H1 (cell line): ENCODE results near the gene CCL8. TPM values are rescaled to one million over a fixed set of nuclear protein-coding genes. Genes with fewer than 3 reads are reported as not detected.

Source experiments
- CTCF ChIA-PET: fragments of 300-600 bp; sonication (Branson Sonifier 250); formaldehyde crosslinking; loops from one replicate; lab custom pipeline; 2021; ENCODE audit not compliant: partially characterized antibody; lab: Charles Lee
- POLR2A ChIA-PET: fragments of 300-600 bp; sonication (Branson Sonifier 250); formaldehyde crosslinking; loops from one replicate; lab custom pipeline; 2021; ENCODE audit warnings: inconsistent platforms; ENCODE audit not compliant: partially characterized antibody; lab: Charles Lee
- DNase-seq, 2 experiments: peaks; one replicate each; pipeline versions ENCODE4 v3.0.0 to v3.0.0-alpha.2; 2010 to 2022; ENCODE audit warnings: low spot score in 2 of 2, low read depth in 1 of 2, mixed read lengths in 1 of 2
- FAIRE-seq: peaks from 2 replicates; lab custom pipeline; 2011; peaks lifted over from hg19 to GRCh38; lab: Jason Lieb, UNC
- H2AFZ ChIP-seq: 2 replicates; pipeline ENCODE4 v1.8.1; 2012; ENCODE audit warnings: low read length, inconsistent platforms
- H2AK5ac ChIP-seq: 2 replicates; pipeline ENCODE4 v1.6.1; 2013; ENCODE audit warnings: low read depth, low read length
- H2BK120ac ChIP-seq: replicated peaks from 2 replicates; pipeline ENCODE3; 2013; ENCODE audit warnings: low read depth, low read length, inconsistent platforms
- H2BK12ac ChIP-seq: 2 replicates; pipeline ENCODE4 v1.6.1; 2013; ENCODE audit warnings: low read depth, low read length
- H2BK15ac ChIP-seq: 2 replicates; pipeline ENCODE4 v1.6.1; 2013; ENCODE audit warnings: low read length
- H2BK20ac ChIP-seq: 2 replicates; pipeline ENCODE4 v1.6.1; 2013; ENCODE audit warnings: low read length
- H2BK5ac ChIP-seq: 2 replicates; pipeline ENCODE4 v1.6.1; 2013; ENCODE audit warnings: low read depth, low read length
- H3K14ac ChIP-seq: 2 replicates; pipeline ENCODE4 v1.6.1; 2013; ENCODE audit warnings: inconsistent platforms; ENCODE audit not compliant: insufficient read length
- H3K18ac ChIP-seq: 2 replicates; pipeline ENCODE4 v1.6.1; 2013; ENCODE audit warnings: low read length; ENCODE audit errors: extremely low read depth
- H3K23ac ChIP-seq: 2 replicates; pipeline ENCODE4 v1.6.1; 2013; ENCODE audit warnings: inconsistent platforms; ENCODE audit not compliant: insufficient read length
- H3K23me2 ChIP-seq: 2 replicates; pipeline ENCODE4 v1.6.1; 2013; ENCODE audit warnings: low read depth, low read length
- H3K27ac ChIP-seq: 2 replicates; pipeline ENCODE4 v1.6.1; 2011; ENCODE audit warnings: low read depth, low read length, inconsistent platforms
- H3K27me3 ChIP-seq, 4 experiments: replicated peaks in 1 of 4; 1 replicate in 1 of 4; 2 replicates in 3 of 4; pipeline versions ENCODE4 v1.6.1 to v1.8.1; 2011 to 2013; ENCODE audit warnings: low read length in 3 of 4, mild to moderate bottlenecking in 3 of 4, inconsistent platforms in 2 of 4, mixed read lengths in 2 of 4, moderate library complexity in 1 of 4; ENCODE audit not compliant: control insufficient read depth in 3 of 4, insufficient read depth in 3 of 4; ENCODE audit errors: extremely low read depth in 1 of 4
- H3K36me3 ChIP-seq, 4 experiments: 2 replicates each; pipeline versions ENCODE4 v1.6.1 to v1.8.1; 2011 to 2013; ENCODE audit warnings: mild to moderate bottlenecking in 4 of 4, low read length in 3 of 4, moderate library complexity in 2 of 4, control low read depth in 1 of 4, inconsistent platforms in 1 of 4; ENCODE audit not compliant: insufficient read depth in 4 of 4, control insufficient read depth in 2 of 4
- H3K4ac ChIP-seq: replicated peaks from 2 replicates; pipeline ENCODE3; 2013; ENCODE audit warnings: low read length, low read depth, mixed read lengths, inconsistent platforms; ENCODE audit not compliant: insufficient read length
- H3K4me1 ChIP-seq, 4 experiments: replicated peaks in 1 of 4; 1 replicate in 1 of 4; 2 replicates in 3 of 4; pipeline versions ENCODE4 v1.6.1 to v1.8.1; 2011 to 2013; ENCODE audit warnings: low read length in 3 of 4, inconsistent platforms in 2 of 4, mixed read lengths in 1 of 4; ENCODE audit not compliant: insufficient read depth in 4 of 4, control insufficient read depth in 3 of 4
- H3K4me2 ChIP-seq, 2 experiments: 2 replicates each; pipeline versions ENCODE4 v1.6.1 to v1.8.1; 2011 to 2013; ENCODE audit warnings: low read depth in 2 of 2, low read length in 2 of 2, control low read depth in 1 of 2, inconsistent platforms in 1 of 2, mild to moderate bottlenecking in 1 of 2; ENCODE audit not compliant: insufficient read depth in 1 of 2
- H3K4me3 ChIP-seq, 4 experiments: fragments of 200-600, 300-600 bp in 1 of 4; sonication (generic), shearing (Covaris generic), sonication (Bioruptor Twin) in 1 of 4; 2 replicates each; pipeline versions ENCODE4 v1.5.1 to v1.8.1; 2011 to 2016; ENCODE audit warnings: low read length in 4 of 4, low read depth in 3 of 4, control low read depth in 2 of 4, inconsistent platforms in 2 of 4, mild to moderate bottlenecking in 2 of 4, mixed read lengths in 1 of 4, moderate library complexity in 1 of 4; ENCODE audit not compliant: insufficient read depth in 2 of 4; ENCODE audit errors: extremely low read depth in 1 of 4
- H3K56ac ChIP-seq: replicated peaks from 2 replicates; pipeline ENCODE3; 2013; ENCODE audit warnings: low read depth, mild to moderate bottlenecking, mixed read lengths, low read length, inconsistent platforms; ENCODE audit not compliant: insufficient read length
- H3K79me1 ChIP-seq: 2 replicates; pipeline ENCODE4 v1.6.1; 2013; ENCODE audit warnings: low read depth, low read length, control low read depth
- H3K79me2 ChIP-seq, 2 experiments: 2 replicates each; pipeline versions ENCODE4 v1.6.1 to v1.8.1; 2012 to 2013; ENCODE audit warnings: low read length in 2 of 2, mild to moderate bottlenecking in 2 of 2, inconsistent platforms in 1 of 2; ENCODE audit not compliant: insufficient read depth in 2 of 2, control insufficient read depth in 1 of 2
- H3K9ac ChIP-seq, 4 experiments: replicated peaks in 1 of 4; 1 replicate in 1 of 4; 2 replicates in 3 of 4; pipeline versions ENCODE4 v1.6.1 to v1.8.1; 2011 to 2013; ENCODE audit warnings: low read depth in 3 of 4, low read length in 3 of 4, control low read depth in 2 of 4, mild to moderate bottlenecking in 2 of 4, moderate library complexity in 2 of 4, inconsistent platforms in 1 of 4; ENCODE audit errors: extremely low read depth in 1 of 4
- H3K9me3 ChIP-seq, 2 experiments: 2 replicates each; pipeline versions ENCODE4 v1.6.1 to v1.8.1; 2012 to 2013; ENCODE audit warnings: mild to moderate bottlenecking in 2 of 2, moderate library complexity in 2 of 2, control low read depth in 1 of 2, inconsistent platforms in 1 of 2, low read depth in 1 of 2, low read length in 1 of 2, mixed read lengths in 1 of 2; ENCODE audit not compliant: insufficient read depth in 2 of 2
- H4K20me1 ChIP-seq, 2 experiments: replicated peaks in 1 of 2; 2 replicates each; pipeline versions ENCODE3 to v1.8.1; 2011 to 2013; ENCODE audit warnings: inconsistent platforms in 2 of 2, low read length in 2 of 2, mild to moderate bottlenecking in 1 of 2; ENCODE audit not compliant: insufficient read depth in 2 of 2, control insufficient read depth in 1 of 2
- H4K5ac ChIP-seq: 2 replicates; pipeline ENCODE4 v1.6.1; 2013; ENCODE audit warnings: low read length, low read depth, mixed read lengths, inconsistent platforms; ENCODE audit not compliant: insufficient read length
- H4K8ac ChIP-seq: 2 replicates; pipeline ENCODE4 v1.8.0; 2013; ENCODE audit warnings: mild to moderate bottlenecking, moderate library complexity, low read length, inconsistent platforms; ENCODE audit not compliant: insufficient read depth; ENCODE audit errors: extremely low read depth
- H4K91ac ChIP-seq: replicated peaks from 2 replicates; pipeline ENCODE3; 2013; ENCODE audit warnings: low read length, mixed read lengths, inconsistent platforms; ENCODE audit not compliant: insufficient read length
- RAD21 ChIP-seq, 2 experiments: IDR thresholded peaks in 1 of 2; conservative IDR thresholded peaks in 1 of 2; 2 replicates each; pipeline ENCODE4 v1.6.1; 2011; ENCODE audit warnings: low read depth in 2 of 2, low read length in 2 of 2, improper control_type of control experiment in 1 of 2, inconsistent platforms in 1 of 2, mild to moderate bottlenecking in 1 of 2, moderate library complexity in 1 of 2
- SP1 ChIP-seq: IDR thresholded peaks from 2 replicates; pipeline ENCODE4 v1.6.1; 2011; ENCODE audit warnings: low read depth, low read length
- SP2 ChIP-seq: IDR thresholded peaks from 2 replicates; pipeline ENCODE4 v1.6.1; 2012; ENCODE audit warnings: mild to moderate bottlenecking, low read length, inconsistent platforms
- WGBS, 2 experiments: shearing (Covaris generic) in 1 of 2; methylation state at CpG; one replicate each; pipeline versions ENCODE4 v1.1.6 to v1.1.7; 2013 to 2015; ENCODE audit warnings: low lambda C conversion rate in 2 of 2, mixed read lengths in 2 of 2, inconsistent platforms in 1 of 2, low coverage in 1 of 2, missing lambda C conversion rate in 1 of 2; ENCODE audit not compliant: insufficient replicate concordance in 2 of 2, insufficient coverage in 1 of 2, insufficient read length in 1 of 2; ENCODE audit errors: extremely low coverage in 1 of 2, missing lambda C conversion rate in 1 of 2; 5-methylcytosine and 5-hydroxymethylcytosine counted together
- polyA plus RNA-seq, 7 experiments: library from polyadenylated mRNA; depleted of rRNA in 3 of 7; stranded (reverse) in 5 of 7; unstranded in 2 of 7; fragments of >200 nt in 5 of 7; fragments of 200-250 nt in 2 of 7; gene quantifications; 1 replicate in 5 of 7; 2 replicates in 1 of 7; 4 replicates in 1 of 7; pipeline versions ENCODE4 v1.2.1 to v1.2.3, GENCODE V29; 2011 to 2013; ENCODE audit warnings: missing spikeins in 2 of 7, mixed read lengths in 2 of 7
- total RNA-seq: library from RNA; stranded (reverse); fragmentation: NEBNext Ultra II Directional; extraction: Animal tissue kit (Norgen Biotek cat#: 25700); gene quantifications from 2 replicates; pipeline ENCODE4 v1.2.1, GENCODE V29; 2021
- TF ChIP-seq, protein P1 (sequence below), 3 experiments: IDR thresholded peaks; 1 replicate in 2 of 3; 2 replicates in 1 of 3; pipeline versions ENCODE4 v1.5.1 to v1.6.1; 2011; ENCODE audit warnings: low read length in 3 of 3, mild to moderate bottlenecking in 3 of 3, inconsistent platforms in 2 of 3, low read depth in 1 of 3, moderate library complexity in 1 of 3; ENCODE audit not compliant: insufficient read depth in 1 of 3; ENCODE audit errors: control extremely low read depth in 1 of 3

Gene CCL8
- total and polyA plus RNA-seq, 2 of the 8 experiments (the other 6 are each of a cell fraction or from before 2014, with no cell fraction given), result not detected

GRCh38 chr17:34357398-34357797 is 38.2 kb downstream of the CCL8 start:
- WGBS, 2 experiments, result 76% methylated on average over 2 of the region's 2 CpGs; no CpG with 5 or more reads in 1 of the 2 experiments
- Histone ChIP-seq H3K4me3 (no peak overlapping the region), H3K4me2 (no peak overlapping the region), H3K18ac (no peak overlapping the region), H2BK15ac (no peak overlapping the region), H3K4ac (no peak overlapping the region), H3K79me2 (no peaks in the 10 kb centered on the region), H2BK12ac (no peak overlapping the region), H4K20me1 (no peaks in the 10 kb centered on the region), H2BK120ac (no peak overlapping the region), H3K23ac (no peak overlapping the region), H3K79me1 (no peaks in the 10 kb centered on the region), H2BK20ac (no peak overlapping the region), H2AFZ (no peak overlapping the region), H3K27me3 (no peaks in the 10 kb centered on the region), H3K9me3 (no peaks in the 10 kb centered on the region), H4K5ac (no peak overlapping the region), H4K8ac (no peak overlapping the region), H3K14ac (no peak overlapping the region), H3K27ac (no peak overlapping the region), H3K9ac (no peak overlapping the region), H3K4me1 (no peaks in the 10 kb centered on the region), H4K91ac (no peak overlapping the region), H3K36me3 (no peaks in the 10 kb centered on the region), H2AK5ac (no peak overlapping the region), H3K23me2 (no peaks in the 10 kb centered on the region; the same call in 1 of the 2 replicates), H2BK5ac (no peak overlapping the region), H3K56ac (no peak overlapping the region)
- ChIA-PET POLR2A (no interaction called here), CTCF (interaction anchor here (0.9 to 15.7 kb wide), 9 partner anchors 16 to 155 kb away, joined by 3 to 442 read pairs (median 3); no protein-coding TSS in a partner anchor)
- TF ChIP-seq RAD21 (IDR thresholded peaks at IDR 0.05 in 1 of 2, conservative IDR thresholded peaks at IDR 0.05 in 1 of 2; ENCODE audit: low read depth in 2 of 2, low read length in 2 of 2), result peak in 1 of 2 experiments; percentile 34; a peak in 2 of 4 replicates
- TF ChIP-seq, protein P1, sequence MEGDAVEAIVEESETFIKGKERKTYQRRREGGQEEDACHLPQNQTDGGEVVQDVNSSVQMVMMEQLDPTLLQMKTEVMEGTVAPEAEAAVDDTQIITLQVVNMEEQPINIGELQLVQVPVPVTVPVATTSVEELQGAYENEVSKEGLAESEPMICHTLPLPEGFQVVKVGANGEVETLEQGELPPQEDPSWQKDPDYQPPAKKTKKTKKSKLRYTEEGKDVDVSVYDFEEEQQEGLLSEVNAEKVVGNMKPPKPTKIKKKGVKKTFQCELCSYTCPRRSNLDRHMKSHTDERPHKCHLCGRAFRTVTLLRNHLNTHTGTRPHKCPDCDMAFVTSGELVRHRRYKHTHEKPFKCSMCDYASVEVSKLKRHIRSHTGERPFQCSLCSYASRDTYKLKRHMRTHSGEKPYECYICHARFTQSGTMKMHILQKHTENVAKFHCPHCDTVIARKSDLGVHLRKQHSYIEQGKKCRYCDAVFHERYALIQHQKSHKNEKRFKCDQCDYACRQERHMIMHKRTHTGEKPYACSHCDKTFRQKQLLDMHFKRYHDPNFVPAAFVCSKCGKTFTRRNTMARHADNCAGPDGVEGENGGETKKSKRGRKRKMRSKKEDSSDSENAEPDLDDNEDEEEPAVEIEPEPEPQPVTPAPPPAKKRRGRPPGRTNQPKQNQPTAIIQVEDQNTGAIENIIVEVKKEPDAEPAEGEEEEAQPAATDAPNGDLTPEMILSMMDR (IDR thresholded peaks at IDR 0.05; ENCODE audit: control extremely low read depth in 1 of 3, insufficient read depth in 1 of 3, low read depth in 1 of 3, low read length in 3 of 3), result peak in 2 of 3 experiments; percentile 18 to 26; a peak in 2 of 4 replicates
- no peak for TF ChIP-seq SP1
- TF ChIP-seq SP2, result no peak
- FAIRE-seq, result no peak
- no peak for DNase-seq
